GM12878 (cell line): Measurements from ENCODE around the gene GOLIM4. TPM values are rescaled to one million over a fixed set of nuclear protein-coding genes. Genes with fewer than 3 reads are reported as not detected.

Source experiments
- ATAC-seq: fragments of 200-7000 bp; cut with Tn5 transposase; 3 replicates; pipeline ENCODE4 v1.9.1; 2020; ENCODE audit warnings: mild to moderate bottlenecking, moderate library complexity
- BruUV-seq: library from RNA; stranded (reverse); fragments of 400-500 nt; replicated peaks from 2 replicates; lab custom pipeline; 2021; lab: Mats Ljungman, UMichigan
- CTCF ChIA-PET: fragments of 300-600 bp; sonication (Branson Sonifier 250); formaldehyde crosslinking; extraction: SDS; loops from one replicate; lab custom pipeline; 2021; ENCODE audit warnings: inconsistent platforms; lab: Yijun Ruan, JAX
- POLR2A ChIA-PET: fragments of 350-600 bp; formaldehyde crosslinking; extraction: SDS; loops from one replicate; lab custom pipeline; 2021; ENCODE audit warnings: inconsistent platforms; lab: Charles Lee
- RAD21 ChIA-PET: fragments of 300-600 bp; sonication (Branson Sonifier 250); formaldehyde crosslinking; loops from one replicate; lab custom pipeline; 2023; ENCODE audit warnings: antibody characterized with exemption; ENCODE audit not compliant: unreplicated experiment; lab: Charles Lee
- SMC1A ChIA-PET: fragments of 300-600 bp; sonication (Branson Sonifier 250); formaldehyde crosslinking; loops from one replicate; lab custom pipeline; 2023; ENCODE audit not compliant: unreplicated experiment, uncharacterized antibody; lab: Charles Lee
- DNase-seq: peaks from one replicate; pipeline ENCODE4 v3.0.0-alpha.2; 2011; ENCODE audit warnings: low read depth, low spot score
- FAIRE-seq: peaks from 3 replicates; lab custom pipeline; 2011; peaks lifted over from hg19 to GRCh38; lab: Jason Lieb, UNC
- H2AFZ ChIP-seq: 2 replicates; pipeline ENCODE4 v1.6.0; 2011; ENCODE audit warnings: low read depth, low read length, control low read depth; ENCODE audit not compliant: control insufficient read depth
- H3K27ac ChIP-seq: 2 replicates; pipeline ENCODE4 v1.5.1; 2011; ENCODE audit warnings: control low read depth; ENCODE audit not compliant: control insufficient read depth, insufficient read depth
- H3K27me3 ChIP-seq, 2 experiments: replicated peaks in 1 of 2; 2 replicates each; pipeline versions ENCODE4 v1.6.0 to v1.6.1; 2011; ENCODE audit warnings: low read length in 1 of 2; ENCODE audit not compliant: control insufficient read depth in 2 of 2, insufficient read depth in 2 of 2
- H3K36me3 ChIP-seq, 2 experiments: 2 replicates each; pipeline ENCODE4 v1.5.1; 2011; ENCODE audit warnings: low read length in 1 of 2; ENCODE audit not compliant: control insufficient read depth in 2 of 2, insufficient read depth in 2 of 2
- H3K4me1 ChIP-seq: 2 replicates; pipeline ENCODE4 v1.6.1; 2011; ENCODE audit warnings: mild to moderate bottlenecking, low read length, moderate library complexity, mixed read lengths; ENCODE audit not compliant: control insufficient read depth, insufficient read depth
- H3K4me2 ChIP-seq: 2 replicates; pipeline ENCODE4 v1.6.0; 2011; ENCODE audit warnings: control low read depth; ENCODE audit not compliant: control insufficient read depth, insufficient read depth
- H3K4me3 ChIP-seq: fragments of 200-600 bp; sonication (generic); 2 replicates; pipeline ENCODE4 v1.5.1; 2016
- H3K79me2 ChIP-seq: 2 replicates; pipeline ENCODE4 v1.6.0; 2011; ENCODE audit warnings: low read length; ENCODE audit not compliant: control insufficient read depth, insufficient read depth
- H3K9ac ChIP-seq: 2 replicates; pipeline ENCODE4 v1.8.0; 2011; ENCODE audit warnings: low read length, control low read depth, mixed read lengths; ENCODE audit not compliant: control insufficient read depth, insufficient read depth
- H3K9me3 ChIP-seq: replicated peaks from 3 replicates; pipeline ENCODE4 v1.5.1; 2011; ENCODE audit warnings: mild to moderate bottlenecking, low read length; ENCODE audit not compliant: control insufficient read depth, insufficient read depth
- H4K20me1 ChIP-seq: 2 replicates; pipeline ENCODE4 v1.6.0; 2011; ENCODE audit not compliant: control insufficient read depth, insufficient read depth
- EED ChIP-seq: sonication (generic); IDR thresholded peaks from 2 replicates; pipeline ENCODE4 v1.6.1; 2016; ENCODE audit warnings: antibody characterized with exemption, low read depth
- GATAD2B ChIP-seq: fragments of 450-650 bp; conservative IDR thresholded peaks from 2 replicates; pipeline ENCODE4 v1.6.1; 2017; ENCODE audit warnings: low read depth, mild to moderate bottlenecking, moderate library complexity
- NR2C2 ChIP-seq: IDR thresholded peaks from 2 replicates; pipeline ENCODE4 v1.6.1; 2011; ENCODE audit warnings: borderline replicate concordance, low read depth; ENCODE audit not compliant: control insufficient read depth, insufficient read length
- NRF1 ChIP-seq: conservative IDR thresholded peaks from 2 replicates; pipeline ENCODE4 v1.6.1; 2011; ENCODE audit warnings: mild to moderate bottlenecking, low read depth, low read length, improper control_type of control experiment
- RFX5 ChIP-seq: IDR thresholded peaks from 2 replicates; pipeline ENCODE4 v1.6.1; 2011; ENCODE audit warnings: low read depth, low read length, improper control_type of control experiment
- SP1 ChIP-seq: IDR thresholded peaks from one replicate; pipeline ENCODE4 v1.6.1; 2011; ENCODE audit warnings: low read depth, low read length
- STAT1 ChIP-seq: fragments of 450-650 bp; conservative IDR thresholded peaks from 2 replicates; pipeline ENCODE4 v1.6.1; 2014; ENCODE audit warnings: antibody characterized with exemption, mild to moderate bottlenecking
- ZBED1 ChIP-seq: IDR thresholded peaks from 2 replicates; pipeline ENCODE4 v1.6.1; 2016; ENCODE audit warnings: borderline replicate concordance
- WGBS: methylation state at CpG from one replicate; pipeline ENCODE4 v1.1.6; 2016; ENCODE audit warnings: low lambda C conversion rate; ENCODE audit not compliant: insufficient replicate concordance, insufficient coverage; ENCODE audit errors: missing lambda C conversion rate; 5-methylcytosine and 5-hydroxymethylcytosine counted together
- in situ Hi-C: fragments of 300-500 bp; cut with MboI; formaldehyde crosslinking; loops from 9 replicates; pipeline ENCODE4 v1.14.3; 2018; ENCODE audit warnings: mixed read lengths
- intact Hi-C: fragments of 100-400 bp; cut with micrococcal nuclease; formaldehyde crosslinking; loops from one replicate; pipeline ENCODE4 v1.14.2; 2022; ENCODE audit not compliant: unreplicated experiment
- polyA plus RNA-seq, 11 experiments: library from polyadenylated mRNA; depleted of rRNA in 4 of 11; unstranded in 6 of 11; stranded (reverse) in 5 of 11; fragments of >200 nt; fragmentation: Nextera tagmentation in 4 of 11; fragmentation: Illumina TruSeq in 1 of 11; extraction: Ambion mirVana in 4 of 11; extraction: Trizol in 1 of 11; gene quantifications; 1 replicate in 1 of 11; 2 replicates in 10 of 11; pipeline versions ENCODE4 v1.2.1 to v1.2.3, GENCODE V29; 2011 to 2016; ENCODE audit warnings: inconsistent platforms in 2 of 11, missing spikeins in 2 of 11, low read depth in 1 of 11
- total RNA-seq, 4 experiments: library from RNA; depleted of rRNA in 3 of 4; stranded (reverse); fragments of >200 nt in 3 of 4; fragmentation: Illumina TruSeq in 1 of 4; extraction: Trizol in 1 of 4; gene quantifications; 2 replicates each; pipeline versions ENCODE4 v1.2.1 to v1.2.3, GENCODE V29; 2013 to 2021

GOLIM4 gene
- total and polyA plus RNA-seq, 10 of the 15 experiments (the other 5 are each of a cell fraction or from before 2014, with no cell fraction given), result 11.1 to 32.4 (median 19.3) TPM

GRCh38 chr3:167973901-167974300 is 121.8 kb downstream of the GOLIM4 start:
- intact Hi-C loops (no loop called here), in situ Hi-C loops (no loop called here)
- Histone ChIP-seq H3K27me3 (no peaks in the 10 kb centered on the region), H3K36me3 (no peaks in the 10 kb centered on the region), H3K4me1 (no peaks in the 10 kb centered on the region), H3K27ac (no peak overlapping the region), H2AFZ (no peak overlapping the region), H3K9ac (no peak overlapping the region), H3K4me3 (no peak overlapping the region), H3K4me2 (no peak overlapping the region), H3K79me2 (no peaks in the 10 kb centered on the region), H3K9me3 (no peaks in the 10 kb centered on the region), H4K20me1 (no peaks in the 10 kb centered on the region)
- DNase-seq, result no peak
- ChIA-PET RAD21 (no interaction called here), CTCF (interaction anchor here (1.1 to 1.2 kb wide), 2 partner anchors 10 to 15 kb away, joined by 3 read pairs; no protein-coding TSS in a partner anchor), SMC1A (no interaction called here), POLR2A (no interaction called here)
- BruUV-seq, result no TSS peak
- no peak for ATAC-seq
- TF ChIP-seq NR2C2 (no peak), EED (no peak), GATAD2B (no peak), SP1 (no peak)
- no peak for FAIRE-seq

GRCh38 chr3:167973046-167973445 is 122.7 kb downstream of the GOLIM4 start:
- POLR2A ChIA-PET, result no interaction called here
- Histone ChIP-seq H3K79me2 (no peaks in the 10 kb centered on the region), H2AFZ (no peak overlapping the region), H3K27me3 (no peaks in the 10 kb centered on the region), H3K36me3 (no peaks in the 10 kb centered on the region), H3K9me3 (no peaks in the 10 kb centered on the region), H3K9ac (no peak overlapping the region), H3K27ac (no peak overlapping the region), H3K4me1 (no peaks in the 10 kb centered on the region), H3K4me2 (no peak overlapping the region), H3K4me3 (no peak overlapping the region), H4K20me1 (no peaks in the 10 kb centered on the region)
- DNase-seq (no peak), ATAC-seq (no peak), FAIRE-seq (no peak)
- WGBS, result 35% methylated on average over 2 of the region's 2 CpGs
- RAD21 ChIA-PET, result no interaction called here
- in situ Hi-C loops (no loop called here), intact Hi-C loops (no loop called here)
- no peak for TF ChIP-seq RFX5
- TF ChIP-seq NRF1, result no peak
- TF ChIP-seq ZBED1, result no peak
- TF ChIP-seq STAT1, result no peak
- SMC1A ChIA-PET, result no interaction called here
- CTCF ChIA-PET, result interaction anchor here (1.1 to 1.2 kb wide), 2 partner anchors 9 to 14 kb away, joined by 3 read pairs; no protein-coding TSS in a partner anchor
- no TSS peak for BruUV-seq
